ENCODE results near the gene ZBTB47.

The ZBTB47 gene

GRCh38 chr3:42696356-42697288 is 43.1 kb downstream of the ZBTB47 start:
- no peak for TF ChIP-seq CTCF (IDR thresholded peaks at IDR 0.05; ENCODE audit: low read depth, low read length)
- in situ Hi-C loops (cut with HindIII; ENCODE audit: low sequenced_read_pairs) = no loop called here
- no peak overlapping the region for H3K4me3 ChIP-seq (ENCODE audit: low read depth, low read length)
- no peak for DNase-seq (ENCODE audit: low read depth, low spot score)

- in situ Hi-C loops (cut with HindIII; ENCODE audit: low sequenced_read_pairs) = no loop called here
- DNase-seq (ENCODE audit: low read depth, low spot score) = no peak
- no peak for TF ChIP-seq CTCF (IDR thresholded peaks at IDR 0.05; ENCODE audit: low read depth, low read length)
Observed at GRCh38 chr3:42697289-42698051, 44.0 kb downstream of the ZBTB47 start.

GRCh38 chr3:42698216-42698910 is 44.9 kb downstream of the ZBTB47 start:
- no peak for TF ChIP-seq CTCF (IDR thresholded peaks at IDR 0.05; ENCODE audit: low read depth, low read length)
- in situ Hi-C loops (cut with HindIII; ENCODE audit: low sequenced_read_pairs) = no loop called here
- H3K4me3 ChIP-seq (ENCODE audit: low read depth, low read length) = no peak overlapping the region
- no peak for DNase-seq (ENCODE audit: low read depth, low spot score)

More at GRCh38 chr3:42697289-42698051, 44.0 kb downstream of the ZBTB47 start:
- H3K4me3 ChIP-seq (ENCODE audit: low read depth, low read length) = no peak overlapping the region

GRCh38 chr3:42698911-42699230 is 45.4 kb downstream of the ZBTB47 start:
- no peak for TF ChIP-seq CTCF (IDR thresholded peaks at IDR 0.05; ENCODE audit: low read depth, low read length)
- no peak for DNase-seq (ENCODE audit: low read depth, low spot score)
- in situ Hi-C loops (cut with HindIII; ENCODE audit: low sequenced_read_pairs) = no loop called here
- no peak overlapping the region for H3K4me3 ChIP-seq (ENCODE audit: low read depth, low read length)

- TF ChIP-seq CTCF (IDR thresholded peaks at IDR 0.05; ENCODE audit: low read depth, low read length) = no peak
- no peak for DNase-seq (ENCODE audit: low read depth, low spot score)
- in situ Hi-C loops (cut with HindIII; ENCODE audit: low sequenced_read_pairs) = no loop called here
- H3K4me3 ChIP-seq (ENCODE audit: low read depth, low read length) = no peak overlapping the region
Observed at GRCh38 chr3:42699511-42699971, 46.0 kb downstream of the ZBTB47 start.
